GM10847 (cell line): ENCODE data around the gene AFF4.

Experiments used
- POLR2A ChIP-seq: IDR thresholded peaks from 2 replicates; pipeline ENCODE4 v1.6.1; 2011; ENCODE audit not compliant: insufficient read length; ENCODE audit errors: extremely low read depth

AFF4 gene

DNA sequence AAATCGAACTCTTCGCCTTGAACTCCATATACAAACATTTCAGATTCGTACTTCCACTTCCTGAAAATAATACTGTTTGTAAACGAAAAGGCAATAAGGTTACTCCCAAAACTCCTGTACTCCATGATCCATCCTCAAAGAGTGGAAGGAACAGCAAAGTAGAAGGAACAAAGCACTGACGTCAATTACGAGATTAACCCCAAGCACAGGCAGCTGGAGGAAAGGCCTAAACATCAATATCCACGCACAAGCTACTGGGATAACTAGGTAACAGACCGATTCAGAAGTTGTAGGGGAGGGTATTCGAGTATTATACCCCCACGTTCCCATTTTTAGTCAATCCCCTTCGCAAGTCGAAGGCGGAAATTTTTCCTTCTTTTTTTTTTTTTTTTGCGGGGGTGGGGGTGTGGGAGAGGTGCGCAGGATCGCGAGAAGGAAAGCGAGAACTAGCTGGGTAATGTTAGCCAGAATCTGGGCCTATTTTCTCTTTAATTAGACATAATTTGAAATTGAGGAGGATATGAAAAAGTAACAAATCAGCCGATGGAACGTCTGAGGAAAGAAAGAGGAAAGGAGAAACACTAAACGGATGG is 909 bp downstream of the AFF4 start:
- TF ChIP-seq POLR2A: no peak

DNA sequence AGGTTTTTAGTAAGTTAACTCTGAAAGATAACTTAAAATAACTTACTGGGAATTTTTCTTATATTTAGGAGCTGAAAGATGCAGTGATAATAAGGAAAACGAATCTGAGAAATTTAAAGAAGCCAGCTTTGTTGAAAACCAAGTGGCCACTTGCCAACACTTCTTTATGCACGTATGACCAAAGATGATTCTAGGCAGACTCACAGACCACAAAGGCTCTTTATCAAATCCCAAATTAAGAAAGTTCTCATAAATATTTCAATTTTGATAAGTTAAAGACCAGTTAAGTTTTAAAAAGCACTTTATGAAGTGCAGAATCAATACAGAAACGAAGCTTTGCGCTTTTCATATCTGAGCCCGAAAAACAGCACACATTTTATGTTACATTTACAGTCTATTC is 1.5 kb downstream of the AFF4 start:
- TF ChIP-seq POLR2A: no peak

DNA sequence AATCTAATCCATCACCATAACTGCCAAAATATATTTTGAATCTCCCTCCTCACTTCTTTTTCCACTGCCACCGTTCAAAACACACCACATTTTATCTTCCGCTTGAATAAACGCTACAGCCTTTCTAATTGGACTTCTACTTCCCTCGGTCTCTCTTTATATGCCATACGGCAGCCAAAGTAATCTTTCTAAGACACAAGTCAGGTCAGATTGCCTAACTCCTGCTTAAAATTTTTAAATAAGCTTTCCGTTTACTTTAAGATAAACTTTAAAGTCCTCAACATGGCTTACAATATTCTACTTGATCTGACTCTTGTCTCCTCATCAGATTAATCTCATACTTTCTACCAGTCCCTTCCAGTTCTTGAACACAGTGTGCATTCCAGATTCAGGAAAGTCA is 9.7 kb downstream of the AFF4 start:
- TF ChIP-seq POLR2A: no peak

DNA sequence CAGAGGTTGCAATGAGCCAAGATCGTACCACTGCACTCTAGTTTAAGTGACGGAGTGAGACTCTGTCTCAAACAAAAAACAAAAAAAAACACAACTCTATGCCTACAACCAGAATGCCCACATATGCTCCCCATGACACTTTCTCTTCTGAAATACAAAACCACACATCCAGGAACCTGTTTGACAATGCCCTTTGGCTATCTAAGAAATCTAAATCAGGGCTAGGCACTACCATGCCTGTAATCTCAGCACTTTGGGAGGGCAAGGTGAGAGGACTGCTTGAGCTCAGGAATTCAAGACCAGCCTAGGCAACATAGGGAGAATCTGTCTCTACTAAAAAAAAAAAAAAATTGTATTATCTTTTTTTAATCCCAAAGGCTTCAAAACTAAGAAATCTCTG is 10.6 kb downstream of the AFF4 start:
- no peak for TF ChIP-seq POLR2A

DNA sequence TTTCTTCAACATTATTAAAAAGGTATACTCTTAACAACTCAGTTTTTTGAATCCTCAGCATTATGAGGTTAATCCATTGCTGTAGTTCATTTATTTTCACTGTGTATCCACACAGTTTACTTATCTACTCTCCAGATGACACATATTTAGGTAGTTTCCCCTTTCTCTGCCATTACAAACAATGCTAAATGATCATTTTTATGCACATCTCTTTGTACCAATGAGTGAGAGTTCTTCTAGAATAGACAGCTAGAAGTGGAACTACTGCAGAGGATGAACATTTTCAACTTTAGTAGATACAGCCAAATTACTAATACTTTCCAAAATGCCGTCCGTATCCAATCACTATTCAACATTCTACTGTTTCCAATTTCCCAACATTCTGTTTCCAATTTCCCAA is 11.5 kb downstream of the AFF4 start:
- no peak for TF ChIP-seq POLR2A

DNA sequence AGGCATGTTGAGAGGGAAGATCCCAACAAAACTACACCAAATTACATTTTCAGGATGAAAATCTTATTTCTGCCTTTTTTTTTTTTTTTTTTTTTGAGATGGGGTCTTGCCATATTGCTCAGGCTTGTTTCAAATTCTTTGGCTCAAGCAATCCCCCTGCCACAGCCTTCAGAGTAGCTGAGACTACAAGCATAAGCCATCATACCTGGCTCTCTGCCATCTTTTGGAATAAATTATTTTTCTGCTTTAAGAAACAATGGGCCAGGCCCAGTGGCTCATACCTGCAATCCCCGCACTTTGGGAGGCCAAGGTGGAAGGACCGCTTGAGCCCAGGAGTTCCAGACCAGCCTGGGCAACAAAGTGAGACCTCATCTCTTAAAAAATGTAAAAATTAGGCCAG is 14.3 kb downstream of the AFF4 start:
- TF ChIP-seq POLR2A: no peak

DNA sequence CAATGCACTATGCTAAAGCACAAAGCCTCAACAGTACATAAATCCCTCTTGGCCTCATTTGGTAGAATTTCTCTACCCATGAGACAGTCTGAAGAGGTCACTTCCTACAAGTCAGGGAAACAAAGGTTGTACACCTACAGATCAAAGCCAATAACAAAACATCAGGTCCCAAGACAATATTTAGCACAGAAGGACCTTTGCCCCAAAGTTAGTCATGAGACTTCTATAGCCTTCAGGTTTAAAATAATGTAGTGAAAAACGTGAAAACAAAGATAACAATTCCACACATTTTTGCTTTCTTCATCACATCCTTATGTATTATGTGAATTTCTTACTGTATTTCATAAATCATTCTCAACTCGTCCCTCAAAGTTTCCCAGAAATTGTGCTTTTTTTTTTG is 15.8 kb downstream of the AFF4 start:
- TF ChIP-seq POLR2A: no peak

DNA sequence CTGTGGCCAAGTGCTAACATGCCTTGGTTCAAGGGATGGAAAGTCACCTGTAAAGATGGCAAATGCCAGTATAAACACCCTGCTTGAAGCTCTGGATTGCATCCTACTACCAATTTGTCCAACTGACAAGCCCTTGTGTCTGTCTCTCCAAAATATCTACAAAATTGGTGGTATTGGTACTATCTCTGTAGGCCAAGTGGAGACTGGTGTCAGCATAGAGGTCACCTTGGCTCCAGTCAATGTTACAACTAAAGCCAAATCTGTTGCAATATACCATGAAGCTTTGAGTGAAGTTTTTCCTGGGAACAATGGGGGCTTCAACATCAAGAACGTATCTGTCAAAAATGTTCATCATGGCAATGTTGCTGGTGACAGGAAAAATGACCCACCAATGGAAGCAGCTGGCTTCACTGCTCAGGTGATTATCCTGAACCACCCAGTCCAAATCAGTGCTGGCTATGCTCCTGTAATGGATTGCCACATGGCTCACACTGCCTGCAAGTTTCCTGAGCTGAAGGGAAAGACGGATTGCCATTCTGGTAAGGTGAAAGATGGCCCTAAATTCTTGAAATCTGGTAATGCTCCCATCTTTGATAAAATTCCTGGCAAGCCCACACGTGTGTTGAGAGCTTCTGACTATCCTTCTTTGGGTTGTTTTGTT is 19.9 kb downstream of the AFF4 start:
- no peak for TF ChIP-seq POLR2A

DNA sequence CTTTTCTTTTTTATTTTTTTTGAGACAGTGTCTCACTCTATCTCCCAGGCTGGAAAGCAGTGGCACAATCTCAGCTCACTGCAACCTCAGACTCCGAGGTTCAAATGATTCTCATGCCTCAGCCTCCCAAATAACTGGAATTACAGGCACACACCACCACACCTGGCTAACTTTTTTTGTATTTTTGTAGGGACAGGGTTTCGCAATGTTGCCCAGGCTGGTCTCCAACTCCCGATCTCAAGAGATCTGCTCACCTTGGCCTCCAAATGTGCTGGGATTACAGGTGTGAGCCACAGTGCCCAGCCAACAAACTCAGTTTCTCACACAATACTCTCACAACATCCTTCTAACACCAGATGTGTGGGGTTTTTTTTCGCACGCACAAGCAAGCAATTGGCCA is 22.1 kb downstream of the AFF4 start:
- TF ChIP-seq POLR2A: no peak

DNA sequence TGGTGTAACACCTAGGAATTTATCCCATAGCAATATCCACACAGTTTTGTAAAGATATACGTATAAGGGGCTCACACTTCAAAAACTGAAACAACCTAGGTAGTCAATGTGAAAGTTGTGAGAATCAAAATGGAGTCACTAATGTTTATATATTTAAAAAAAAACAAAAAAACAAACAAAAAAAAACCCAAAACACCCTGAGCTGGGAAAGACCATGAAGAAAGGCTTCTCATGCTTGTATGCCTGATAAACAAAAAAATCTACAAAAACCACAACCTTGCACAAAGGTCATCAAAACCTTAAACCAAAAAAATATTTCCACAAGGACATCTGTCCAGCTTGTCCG is 35.4 kb downstream of the AFF4 start:
- no peak for TF ChIP-seq POLR2A

DNA sequence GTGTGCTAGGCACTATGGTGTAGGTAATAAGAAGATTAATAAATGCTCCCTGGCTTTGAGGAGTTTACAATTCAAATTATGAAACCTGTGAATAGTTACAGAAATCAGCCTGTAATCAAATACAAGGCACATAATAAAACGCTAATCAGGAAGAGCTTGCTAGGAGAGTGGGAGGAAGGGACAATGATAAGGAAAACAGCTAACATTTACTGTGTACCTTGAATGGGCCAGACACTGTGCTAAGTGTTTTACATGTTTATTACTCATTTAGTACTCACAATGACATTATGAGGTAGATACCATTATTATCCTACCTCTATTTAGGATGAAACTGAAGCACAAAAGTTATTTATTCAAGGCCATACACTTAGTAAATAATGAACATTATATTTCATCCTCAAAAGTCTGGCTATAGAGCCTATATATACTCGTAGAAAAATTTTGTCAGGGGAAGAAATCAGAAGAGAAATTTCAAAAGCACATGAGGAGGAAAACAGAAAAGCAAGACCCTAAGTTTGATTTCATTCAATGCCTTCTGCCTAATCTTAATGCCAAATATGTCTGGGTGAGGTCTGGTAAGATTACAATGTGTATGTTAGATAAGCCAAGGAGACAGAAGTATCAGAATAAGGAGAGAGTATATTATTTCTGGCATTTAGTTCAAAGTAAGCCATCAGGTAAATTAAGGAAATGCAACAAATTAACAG is 35.9 kb downstream of the AFF4 start:
- TF ChIP-seq POLR2A: no peak

DNA sequence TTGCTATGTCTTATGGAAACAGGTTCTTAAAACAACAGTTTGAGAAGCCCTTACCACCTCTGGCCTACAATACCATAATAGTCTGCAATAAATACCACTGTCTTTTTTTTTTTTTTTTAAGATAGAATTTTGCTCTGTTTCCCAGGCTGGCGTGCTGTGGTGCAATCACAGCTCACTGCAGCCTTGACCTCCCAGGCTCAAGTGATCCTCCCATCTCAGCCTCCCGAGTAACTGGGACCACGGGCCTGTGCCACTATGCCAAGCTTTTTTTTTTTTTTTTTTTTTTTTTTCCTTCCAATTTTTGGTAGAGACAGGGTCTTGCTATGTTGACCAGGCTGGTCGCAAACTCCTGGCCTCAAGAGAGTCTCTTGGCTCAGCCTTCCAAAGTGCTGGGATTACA is 37.0 kb downstream of the AFF4 start:
- TF ChIP-seq POLR2A: no peak

DNA sequence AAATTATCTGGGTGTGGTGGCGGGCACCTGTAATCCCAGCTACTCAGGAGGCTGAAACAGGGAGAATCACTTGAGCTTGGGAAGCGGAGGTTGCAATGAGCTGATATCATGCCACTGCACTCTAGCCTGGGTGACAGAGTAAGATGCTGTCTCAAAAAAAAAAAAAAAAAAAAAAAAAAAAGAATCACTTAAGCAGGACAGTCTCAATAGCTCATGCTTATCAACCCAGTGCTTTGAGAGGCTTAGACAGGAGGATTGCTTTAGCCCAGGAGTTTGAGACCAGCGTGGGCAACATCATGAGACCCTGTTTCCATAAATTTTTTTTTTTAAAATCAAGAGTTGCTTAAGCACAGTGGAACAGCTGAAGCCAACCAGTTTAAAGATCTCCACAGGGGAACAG is 47.3 kb downstream of the AFF4 start:
- no peak for TF ChIP-seq POLR2A

DNA sequence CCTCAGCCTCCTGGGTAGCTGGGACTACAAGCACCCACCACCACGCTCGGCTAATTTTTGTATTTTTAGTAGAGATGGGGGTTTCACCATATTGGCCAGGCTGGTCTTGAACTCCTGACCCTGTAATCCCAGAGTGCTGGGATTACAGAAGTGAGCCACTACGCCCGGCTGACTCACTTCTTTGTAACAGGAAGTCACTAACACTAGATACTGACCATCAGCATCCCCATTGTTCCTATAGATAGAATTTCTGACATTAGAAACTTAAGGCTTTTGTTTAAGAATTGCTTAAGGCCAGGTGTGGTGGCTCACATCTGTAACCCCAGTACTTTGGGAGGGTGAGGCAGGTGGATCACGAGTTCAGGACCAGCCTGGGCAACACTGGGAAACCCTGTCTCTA is 47.8 kb downstream of the AFF4 start:
- no peak for TF ChIP-seq POLR2A

DNA sequence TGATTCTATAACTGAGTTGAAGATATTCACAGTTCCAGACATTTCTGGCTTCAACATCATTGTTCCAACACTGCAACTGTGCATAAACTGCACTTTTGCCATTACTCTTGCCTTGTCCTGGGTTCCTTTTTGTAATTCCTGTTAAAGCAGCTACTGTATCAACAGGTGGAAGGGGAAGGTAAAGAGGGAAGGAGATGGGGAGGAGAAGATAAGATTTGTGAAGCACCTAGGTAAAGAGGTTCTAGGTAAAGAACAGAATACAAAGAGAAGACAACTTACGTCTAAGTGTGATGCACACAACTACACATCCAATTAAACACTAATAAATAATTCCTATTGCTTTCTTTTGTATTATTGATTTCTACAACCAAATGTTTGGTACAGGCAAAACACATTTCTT is 53.7 kb downstream of the AFF4 start:
- TF ChIP-seq POLR2A: no peak

DNA sequence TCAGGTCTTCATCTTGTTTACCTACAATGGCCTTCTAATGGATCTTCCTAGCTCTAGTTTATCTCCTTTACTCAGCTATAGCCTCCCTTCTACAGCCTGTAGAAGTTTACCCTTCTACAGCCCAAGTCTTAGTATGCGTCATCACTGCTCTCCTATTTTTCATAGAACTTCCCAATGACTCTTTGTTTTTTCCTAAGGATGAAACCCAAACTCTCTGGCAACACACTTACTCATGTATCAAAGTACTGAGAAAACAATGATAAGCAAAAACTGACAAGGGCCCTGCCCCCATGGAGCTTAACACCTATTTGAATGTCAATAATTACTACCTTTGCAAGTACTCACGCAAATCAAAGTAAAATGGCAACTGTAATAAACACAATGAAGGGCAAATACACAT is 56.3 kb downstream of the AFF4 start:
- no peak for TF ChIP-seq POLR2A

DNA sequence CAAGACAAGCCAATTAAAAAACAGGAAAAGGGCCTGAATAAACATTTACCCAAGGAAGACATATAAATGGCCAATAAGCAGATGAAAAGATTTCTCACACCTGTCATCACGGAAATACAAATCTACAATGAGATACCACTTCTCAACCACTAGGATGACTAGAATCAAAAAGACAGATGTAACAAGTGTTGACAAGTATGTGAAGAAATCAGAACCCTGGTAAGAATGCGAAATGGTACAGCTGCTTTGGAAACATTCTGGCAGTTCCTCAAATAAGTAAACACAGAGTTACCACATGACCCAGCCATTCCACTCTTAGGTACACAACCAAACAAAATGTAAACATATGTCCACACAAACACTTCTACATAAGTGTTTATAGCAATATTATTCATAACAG is 57.5 kb downstream of the AFF4 start:
- no peak for TF ChIP-seq POLR2A
